ENCODE results near the gene PDE4D. TPM values are rescaled to one million over a fixed set of nuclear protein-coding genes. Genes with fewer than 3 reads are reported as not detected.

The PDE4D gene
- total RNA-seq, 2 experiments from 2014 or later: 75.5 to 80.7 TPM

DNA sequence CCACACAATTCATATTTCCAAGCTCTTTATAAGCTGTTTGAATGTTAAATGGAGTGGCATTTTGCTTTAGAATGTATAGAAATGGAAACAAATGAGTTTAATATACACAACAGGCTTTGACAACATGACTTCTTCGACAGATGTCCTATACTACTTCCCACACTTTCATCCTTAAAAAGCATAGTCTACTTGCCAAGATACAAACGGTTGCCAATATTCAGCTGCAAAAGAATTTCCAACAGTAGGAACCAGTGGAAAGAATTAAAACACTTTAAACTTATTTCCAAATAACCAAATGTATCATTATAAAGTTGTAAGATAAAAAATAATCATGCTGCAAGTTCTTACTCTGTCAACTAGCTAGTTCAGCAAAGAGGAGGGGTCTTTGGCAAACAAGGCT lies 456.4 kb downstream of the PDE4D start:
- TF ChIP-seq, protein P1, sequence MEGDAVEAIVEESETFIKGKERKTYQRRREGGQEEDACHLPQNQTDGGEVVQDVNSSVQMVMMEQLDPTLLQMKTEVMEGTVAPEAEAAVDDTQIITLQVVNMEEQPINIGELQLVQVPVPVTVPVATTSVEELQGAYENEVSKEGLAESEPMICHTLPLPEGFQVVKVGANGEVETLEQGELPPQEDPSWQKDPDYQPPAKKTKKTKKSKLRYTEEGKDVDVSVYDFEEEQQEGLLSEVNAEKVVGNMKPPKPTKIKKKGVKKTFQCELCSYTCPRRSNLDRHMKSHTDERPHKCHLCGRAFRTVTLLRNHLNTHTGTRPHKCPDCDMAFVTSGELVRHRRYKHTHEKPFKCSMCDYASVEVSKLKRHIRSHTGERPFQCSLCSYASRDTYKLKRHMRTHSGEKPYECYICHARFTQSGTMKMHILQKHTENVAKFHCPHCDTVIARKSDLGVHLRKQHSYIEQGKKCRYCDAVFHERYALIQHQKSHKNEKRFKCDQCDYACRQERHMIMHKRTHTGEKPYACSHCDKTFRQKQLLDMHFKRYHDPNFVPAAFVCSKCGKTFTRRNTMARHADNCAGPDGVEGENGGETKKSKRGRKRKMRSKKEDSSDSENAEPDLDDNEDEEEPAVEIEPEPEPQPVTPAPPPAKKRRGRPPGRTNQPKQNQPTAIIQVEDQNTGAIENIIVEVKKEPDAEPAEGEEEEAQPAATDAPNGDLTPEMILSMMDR (IDR thresholded peaks at IDR 0.05): no peak
- ChIA-PET POLR2A (no interaction called here), CTCF (no interaction called here)
- peaks cover 1% of the 10 kb centered on the region for H3K27me3 Mint-ChIP-seq
- no peaks in the 10 kb centered on the region for H3K9me3 Mint-ChIP-seq
- ATAC-seq (no peak), DNase-seq (no peak)
- no peaks in the 10 kb centered on the region for H3K4me1 Mint-ChIP-seq (ENCODE audit: low read depth)
- no peaks in the 10 kb centered on the region for H3K36me3 Mint-ChIP-seq (ENCODE audit: low read depth)
- intact Hi-C loops (cut with micrococcal nuclease): no loop called here
- no peak overlapping the region for H3K4me3 Mint-ChIP-seq
- H3K27ac Mint-ChIP-seq: no peak overlapping the region

DNA sequence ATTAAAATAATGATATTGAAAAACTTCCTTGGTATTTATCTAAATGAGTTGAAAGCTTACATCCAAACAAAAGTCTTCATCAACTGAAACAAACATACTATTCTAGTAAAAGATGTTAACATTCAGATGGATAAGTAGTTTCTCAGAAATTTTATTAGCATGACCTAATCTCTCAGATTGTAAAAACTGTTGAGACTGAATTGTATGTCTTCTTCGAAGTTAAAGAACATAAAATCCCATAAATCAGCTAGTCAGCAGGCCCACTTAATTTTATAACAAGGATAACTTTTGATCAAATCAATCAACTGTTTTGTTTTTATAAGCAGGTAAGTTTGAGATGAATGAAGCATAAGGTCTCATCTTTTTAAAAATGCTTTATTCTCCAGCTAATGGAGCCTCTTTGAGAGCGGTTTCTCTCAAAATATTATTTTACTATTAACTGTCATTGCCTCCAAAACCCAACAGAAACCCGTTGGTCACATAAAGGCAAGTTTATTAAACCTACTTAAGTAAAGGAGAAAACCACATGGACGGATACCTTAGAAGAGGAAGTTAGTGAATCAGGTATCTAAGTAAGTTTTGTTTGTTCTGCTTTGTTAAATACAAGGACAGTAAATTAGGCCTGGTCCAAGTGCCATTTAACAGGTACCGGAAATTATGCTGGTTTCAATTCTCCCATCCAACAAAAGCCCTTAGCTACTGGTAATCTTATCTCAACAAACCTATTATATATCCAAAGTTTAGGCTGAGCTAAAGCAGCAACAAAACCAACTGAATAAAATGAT lies 457.0 kb downstream of the PDE4D start:
- ATAC-seq (no peak), DNase-seq (no peak)
- Mint-ChIP-seq H3K9me3 (no peaks in the 10 kb centered on the region), H3K27me3 (peaks cover 3% of the 10 kb centered on the region), H3K4me3 (no peak overlapping the region), H3K4me1 (ENCODE audit: low read depth) (no peaks in the 10 kb centered on the region), H3K36me3 (ENCODE audit: low read depth) (no peaks in the 10 kb centered on the region), H3K27ac (no peak overlapping the region)
- POLR2A ChIA-PET: no interaction called here
- CTCF ChIA-PET: no interaction called here
- intact Hi-C loops (cut with micrococcal nuclease): no loop called here
- TF ChIP-seq, protein P1 (IDR thresholded peaks at IDR 0.05): no peak

DNA sequence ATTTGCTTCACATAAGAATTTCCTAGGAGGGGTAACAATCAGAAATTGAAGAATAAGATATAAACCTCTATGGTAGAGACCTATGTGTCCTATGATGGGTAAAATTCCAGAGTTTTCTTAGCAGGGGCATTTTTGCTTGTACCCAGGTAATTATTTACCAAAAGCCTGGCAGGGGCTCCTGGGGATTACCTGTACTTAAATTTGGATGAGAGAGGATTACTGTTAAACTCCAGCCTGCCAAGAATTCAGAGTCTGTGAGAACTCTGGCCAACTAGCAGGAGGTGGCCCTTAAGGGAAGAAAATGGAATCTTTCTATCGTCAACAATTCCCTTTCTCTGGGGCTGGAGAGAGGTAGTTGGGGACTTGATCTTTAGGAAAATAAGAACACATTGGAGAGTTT lies 460.4 kb downstream of the PDE4D start:
- ATAC-seq: no peak
- ChIA-PET POLR2A (no interaction called here), CTCF (no interaction called here)
- Mint-ChIP-seq H3K4me3 (no peak overlapping the region), H3K36me3 (ENCODE audit: low read depth) (no peaks in the 10 kb centered on the region), H3K27ac (no peak overlapping the region), H3K4me1 (ENCODE audit: low read depth) (no peaks in the 10 kb centered on the region), H3K27me3 (peaks cover 3% of the 10 kb centered on the region), H3K9me3 (no peaks in the 10 kb centered on the region)
- TF ChIP-seq, protein P1 (IDR thresholded peaks at IDR 0.05): no peak
- DNase-seq: no peak
- intact Hi-C loops (cut with micrococcal nuclease): no loop called here

DNA sequence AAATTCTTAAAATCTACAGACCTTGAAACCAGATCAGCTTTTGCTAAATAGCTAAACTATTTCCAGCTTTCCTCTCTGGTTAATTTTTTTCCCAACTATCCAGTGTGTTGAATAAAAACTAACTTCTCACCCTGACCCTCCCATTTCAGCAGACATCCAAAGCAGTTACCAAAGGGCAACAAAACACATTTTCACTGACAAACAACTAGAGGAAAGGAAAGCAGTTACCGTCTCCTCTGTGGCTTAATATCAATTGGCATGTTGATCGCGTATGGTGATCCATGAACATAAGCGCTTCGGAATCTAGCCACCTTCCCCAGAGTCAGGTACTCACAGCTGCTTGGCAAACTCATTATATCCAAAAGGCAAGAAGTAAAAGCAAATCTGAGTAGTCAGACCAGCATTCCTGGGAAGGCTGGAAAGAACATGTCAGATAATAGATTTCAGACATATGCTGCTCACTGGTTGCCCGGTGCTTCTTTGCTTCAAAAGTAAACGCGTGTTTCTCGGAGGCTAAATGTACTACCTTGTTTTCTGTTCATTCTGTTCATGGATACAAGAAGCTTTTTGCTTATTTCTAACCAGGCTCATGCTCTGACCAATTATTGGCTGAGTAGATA lies 463.4 kb downstream of the PDE4D start:
- H3K27ac Mint-ChIP-seq: no peak overlapping the region
- CTCF ChIA-PET: no interaction called here
- H3K4me3 Mint-ChIP-seq: no peak overlapping the region
- H3K36me3 Mint-ChIP-seq (ENCODE audit: low read depth): no peaks in the 10 kb centered on the region
- no peaks in the 10 kb centered on the region for H3K9me3 Mint-ChIP-seq
- H3K4me1 Mint-ChIP-seq (ENCODE audit: low read depth): no peaks in the 10 kb centered on the region
- peaks cover 3% of the 10 kb centered on the region for H3K27me3 Mint-ChIP-seq
- POLR2A ChIA-PET: interaction anchor here (0.6 kb wide), 2 partner anchors 598 to 1069 kb away, joined by 3 read pairs; no protein-coding TSS in a partner anchor
- TF ChIP-seq, protein P1 (IDR thresholded peaks at IDR 0.05): no peak
- intact Hi-C loops (cut with micrococcal nuclease): no loop called here
- ATAC-seq (no peak), DNase-seq (no peak)

DNA sequence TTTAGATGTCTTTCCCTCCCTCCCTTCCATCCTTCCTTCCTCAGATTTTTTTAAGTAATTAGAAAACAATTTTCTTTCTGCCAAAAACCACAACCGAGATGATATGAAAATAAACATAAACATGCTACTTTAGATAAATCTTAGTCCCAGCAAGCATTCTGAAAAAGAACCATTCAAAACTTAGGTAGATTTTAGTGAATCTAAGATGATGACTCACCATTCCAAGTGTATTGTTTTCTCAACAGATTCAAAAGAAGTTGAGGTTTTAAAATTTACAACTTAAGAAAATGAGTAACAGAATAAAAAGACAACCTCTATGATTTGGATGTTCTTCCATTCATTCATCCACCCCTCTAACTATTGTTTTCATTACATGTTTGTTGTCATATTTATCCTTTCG lies 465.1 kb downstream of the PDE4D start:
- Mint-ChIP-seq H3K9me3 (no peaks in the 10 kb centered on the region), H3K27ac (no peak overlapping the region), H3K27me3 (peaks cover 7% of the 10 kb centered on the region), H3K4me3 (no peak overlapping the region), H3K36me3 (ENCODE audit: low read depth) (no peaks in the 10 kb centered on the region), H3K4me1 (ENCODE audit: low read depth) (no peaks in the 10 kb centered on the region)
- DNase-seq (no peak), ATAC-seq (no peak)
- intact Hi-C loops (cut with micrococcal nuclease): no loop called here
- POLR2A ChIA-PET: no interaction called here
- CTCF ChIA-PET: no interaction called here
- TF ChIP-seq, protein P1 (IDR thresholded peaks at IDR 0.05): no peak
